Stimulated activated CD4-positive, alpha-beta T cell treated with anti-CD3 and anti-CD28 coated beads, Interleukin-4, amount 100 ng/mL, for 1 hour (primary cell): ENCODE data around the gene KRTAP10-10.
"Not testable (repeated sequence)": the region's sequence is repeated elsewhere in the genome, so short reads cannot be mapped to it uniquely, and the experiment has no call there.

Experiments used
- DNase-seq: peaks from one replicate; pipeline ENCODE4 v3.0.0-alpha.2; 2020

Gene KRTAP10-10, protein sequence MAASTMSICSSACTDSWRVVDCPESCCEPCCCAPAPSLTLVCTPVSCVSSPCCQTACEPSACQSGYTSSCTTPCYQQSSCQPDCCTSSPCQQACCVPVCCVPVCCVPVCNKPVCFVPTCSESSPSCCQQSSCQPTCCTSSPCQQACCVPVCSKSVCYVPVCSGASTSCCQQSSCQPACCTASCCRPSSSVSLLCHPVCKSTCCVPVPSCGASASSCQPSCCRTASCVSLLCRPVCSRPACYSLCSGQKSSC

DNA sequence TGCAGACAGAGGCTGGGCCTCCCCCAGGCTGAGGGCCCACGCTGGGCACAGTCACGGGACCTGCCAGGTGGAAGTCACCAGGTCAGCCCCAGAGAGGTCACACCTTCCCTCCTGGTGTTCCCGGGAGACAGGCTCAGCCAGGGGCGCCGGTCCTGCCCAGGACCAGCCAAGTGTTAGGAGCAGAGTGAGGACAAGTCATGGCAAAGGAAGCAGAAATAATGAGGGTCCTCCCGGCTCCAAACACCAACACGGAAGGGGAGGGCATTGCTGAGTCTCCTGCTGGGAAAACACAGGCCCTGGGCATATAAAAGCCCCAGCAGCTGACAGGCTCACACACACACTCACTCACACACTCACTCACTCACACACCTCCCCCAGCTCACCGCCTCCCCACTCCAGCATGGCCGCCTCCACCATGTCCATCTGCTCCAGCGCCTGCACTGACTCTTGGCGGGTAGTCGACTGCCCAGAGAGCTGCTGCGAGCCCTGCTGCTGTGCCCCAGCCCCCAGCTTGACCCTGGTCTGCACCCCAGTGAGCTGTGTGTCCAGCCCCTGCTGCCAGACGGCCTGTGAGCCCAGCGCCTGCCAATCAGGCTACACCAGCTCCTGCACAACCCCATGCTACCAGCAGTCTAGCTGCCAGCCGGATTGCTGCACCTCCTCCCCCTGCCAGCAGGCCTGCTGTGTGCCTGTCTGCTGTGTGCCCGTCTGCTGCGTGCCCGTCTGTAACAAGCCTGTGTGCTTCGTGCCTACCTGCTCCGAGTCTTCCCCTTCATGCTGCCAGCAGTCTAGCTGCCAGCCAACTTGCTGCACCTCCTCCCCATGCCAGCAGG lies at the start of gene KRTAP10-10:
Gene KRTAP10-10 (plus strand): TSS at position 339 of the 833 bp plus-strand sequence. CDS start 62 bp downstream, at position 401.
- DNase-seq = no peak

DNA sequence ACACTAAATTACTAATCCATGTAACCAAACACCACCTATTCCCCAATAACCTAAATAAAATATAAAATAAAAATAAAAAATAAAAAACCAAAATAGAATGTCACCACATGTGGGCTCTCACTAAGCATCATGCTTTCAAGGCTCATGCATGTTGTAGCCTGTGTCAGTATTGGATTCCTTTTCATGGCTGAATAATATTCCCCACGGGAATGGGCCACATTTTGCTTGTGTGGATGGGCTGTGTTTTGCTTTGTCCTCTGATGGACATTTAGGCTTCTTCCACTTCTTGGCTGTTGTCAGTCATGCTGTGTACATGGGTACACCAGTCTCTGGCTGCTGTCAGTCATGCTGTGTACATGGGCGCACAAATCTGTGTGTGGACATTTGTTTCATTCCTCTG lies 48.1 kb upstream of the KRTAP10-10 start:
- no peak for DNase-seq

DNA sequence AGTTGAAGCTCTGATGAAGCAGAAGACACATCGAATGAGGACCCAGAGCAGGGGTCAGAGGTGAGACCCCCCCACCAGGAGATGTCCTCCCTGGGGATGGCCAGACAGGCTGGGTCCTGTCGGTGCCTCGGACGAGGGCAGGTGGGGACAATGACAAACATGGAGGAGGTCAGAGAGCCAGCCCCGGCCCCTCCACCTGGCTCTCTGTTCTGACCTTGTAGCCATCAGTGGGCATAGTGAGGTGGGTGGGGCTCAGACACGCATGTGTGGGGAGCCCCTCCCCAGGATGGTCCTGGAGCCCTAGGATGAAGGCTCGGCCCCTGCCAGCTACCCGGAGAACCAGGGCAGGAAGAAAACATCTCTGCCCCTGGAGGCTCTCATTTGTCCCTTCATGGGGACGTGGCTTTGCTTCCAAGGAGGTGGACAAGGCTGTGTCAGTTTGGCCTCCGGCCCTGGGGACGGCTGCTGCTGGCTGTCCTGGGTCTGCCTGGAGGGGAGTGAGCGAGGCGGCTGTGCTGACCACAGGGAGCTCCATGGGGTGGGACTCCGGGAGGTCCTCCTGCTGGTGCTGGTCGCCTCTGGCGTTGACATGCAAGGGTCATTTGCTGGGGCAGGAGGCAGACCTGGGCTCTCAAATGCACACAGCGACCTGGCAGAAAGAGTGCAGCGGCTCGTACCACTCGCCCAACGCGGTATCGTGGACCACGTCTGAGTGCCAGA lies 47.4 kb upstream of the KRTAP10-10 start:
- DNase-seq = no peak

DNA sequence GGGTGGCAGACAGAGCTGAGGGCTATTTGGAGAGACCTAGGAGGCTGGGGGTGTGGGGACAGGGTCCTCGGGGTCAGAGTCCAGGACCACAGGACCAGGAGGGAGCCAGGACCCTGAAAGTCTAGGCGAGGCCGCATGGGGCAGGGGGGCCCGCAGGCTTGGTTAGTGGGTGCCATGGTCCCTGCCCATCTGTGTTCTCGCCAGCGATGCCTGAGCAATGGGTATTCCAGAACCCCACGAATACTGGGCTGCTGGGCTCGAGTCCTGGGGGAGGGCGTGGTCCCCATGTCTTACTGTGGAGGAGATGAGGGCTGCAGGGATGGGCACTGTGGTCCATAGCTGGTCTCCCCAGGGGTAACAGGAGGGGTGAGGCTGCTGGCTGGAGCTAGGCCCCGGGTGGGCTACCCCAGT lies 46.8 kb upstream of the KRTAP10-10 start:
- DNase-seq = no peak

DNA sequence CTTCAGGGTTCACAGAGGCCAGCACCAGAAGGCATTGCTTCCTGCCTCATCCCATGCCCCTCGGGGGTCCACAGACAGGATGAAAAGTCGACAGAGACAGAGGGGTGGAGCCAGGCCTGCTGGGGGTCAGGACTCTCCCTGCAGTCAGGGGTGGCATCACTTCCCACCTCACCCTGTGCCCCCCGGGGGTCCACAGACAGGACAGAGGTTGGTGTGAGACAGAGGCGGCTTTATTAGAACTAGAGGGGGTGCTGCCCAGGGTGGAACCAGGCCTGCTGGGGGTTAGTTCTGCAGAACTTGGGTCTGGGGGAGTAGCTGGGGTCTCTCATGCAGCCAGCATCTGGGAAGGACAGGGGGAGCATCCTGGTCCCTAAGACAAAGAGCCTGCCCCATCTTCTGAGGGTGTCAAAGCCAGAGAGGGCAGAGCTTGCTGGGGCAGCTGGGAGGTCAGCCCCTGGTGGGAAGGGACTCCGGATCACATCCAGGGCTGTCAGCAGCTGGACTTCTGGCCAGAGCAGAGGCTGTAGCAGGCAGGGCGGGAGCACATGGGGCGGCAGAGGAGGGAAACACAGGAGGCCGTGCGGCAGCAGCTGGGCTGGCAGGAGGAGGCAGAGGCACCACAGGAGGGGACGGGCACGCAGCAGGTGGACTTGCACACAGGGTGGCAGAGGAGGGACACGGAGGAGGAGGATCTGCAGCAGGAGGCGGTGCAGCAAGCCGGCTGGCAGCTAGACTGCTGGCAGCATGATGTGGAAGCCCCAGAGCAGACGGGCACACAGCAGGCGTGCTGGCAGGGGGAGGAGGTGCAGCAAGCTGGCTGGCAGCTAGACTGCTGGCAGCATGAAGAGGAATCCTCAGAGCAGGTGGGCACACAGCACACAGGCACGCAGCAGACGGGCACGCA lies 46.0 kb upstream of the KRTAP10-10 start:
- not testable (repeated sequence) for DNase-seq

DNA sequence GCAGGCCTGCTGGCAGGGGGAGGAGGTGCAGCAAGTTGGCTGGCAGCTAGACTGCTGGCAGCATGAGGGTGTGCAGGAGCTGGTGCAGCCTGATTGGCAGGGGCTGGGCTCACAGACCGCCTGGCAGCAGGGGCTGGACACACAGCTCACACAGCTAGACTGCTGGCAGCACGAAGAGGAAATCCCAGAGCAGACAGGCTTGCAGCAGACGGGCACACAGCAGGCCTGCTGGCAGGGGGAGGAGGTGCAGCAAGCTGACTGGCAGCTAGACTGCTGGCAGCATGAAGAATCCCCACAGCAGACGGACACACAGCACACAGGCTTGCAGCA lies 45.4 kb upstream of the KRTAP10-10 start:
- not testable (repeated sequence) for DNase-seq

DNA sequence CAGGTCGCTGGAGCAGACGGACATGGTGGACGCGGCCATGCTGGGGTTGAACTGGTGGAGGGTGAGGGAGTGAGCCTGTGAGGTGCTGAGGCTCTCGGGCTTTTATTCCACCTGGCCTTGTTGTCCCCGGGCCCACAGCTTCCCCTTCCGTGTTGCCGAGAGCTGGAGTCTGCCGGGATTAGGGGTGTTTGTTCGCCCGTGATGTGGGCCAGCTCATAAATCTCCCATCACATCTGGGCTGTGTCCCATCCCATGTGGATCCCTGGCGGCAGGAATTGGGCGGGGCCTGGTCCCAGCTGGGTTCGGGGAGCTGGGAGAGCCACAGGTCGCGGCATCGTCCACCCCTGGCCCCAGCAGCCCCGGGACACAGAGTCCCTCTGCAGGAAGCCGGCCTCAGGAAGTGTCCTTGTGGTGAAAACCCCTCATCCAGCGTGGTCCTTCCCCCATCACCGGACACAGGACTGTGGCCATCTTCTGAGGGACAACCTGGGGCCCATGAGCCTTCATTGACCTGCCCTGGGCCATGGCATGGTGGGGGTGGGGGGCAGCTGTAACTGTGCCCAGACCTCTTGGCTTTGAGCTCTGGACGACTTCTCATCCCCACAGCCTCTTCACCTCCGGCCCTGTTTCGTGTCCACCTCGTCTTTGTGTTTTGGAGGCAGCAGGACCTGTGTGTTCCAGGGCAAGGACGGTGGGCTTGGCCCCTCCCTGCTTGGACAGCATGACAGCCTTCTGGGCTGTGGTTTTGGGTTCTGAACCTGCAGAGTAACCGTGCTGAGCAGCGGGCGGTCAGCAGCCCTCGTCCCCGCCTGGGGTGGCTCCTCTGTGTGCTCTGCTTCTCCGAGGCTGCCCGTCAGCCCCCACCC lies 44.5 kb upstream of the KRTAP10-10 start, which contains the start of gene KRTAP10-6:
Gene KRTAP10-6 (minus strand): TSS at position 60 of the 866 bp plus-strand sequence. CDS start 21 bp downstream, at position 39.
- no peak for DNase-seq

DNA sequence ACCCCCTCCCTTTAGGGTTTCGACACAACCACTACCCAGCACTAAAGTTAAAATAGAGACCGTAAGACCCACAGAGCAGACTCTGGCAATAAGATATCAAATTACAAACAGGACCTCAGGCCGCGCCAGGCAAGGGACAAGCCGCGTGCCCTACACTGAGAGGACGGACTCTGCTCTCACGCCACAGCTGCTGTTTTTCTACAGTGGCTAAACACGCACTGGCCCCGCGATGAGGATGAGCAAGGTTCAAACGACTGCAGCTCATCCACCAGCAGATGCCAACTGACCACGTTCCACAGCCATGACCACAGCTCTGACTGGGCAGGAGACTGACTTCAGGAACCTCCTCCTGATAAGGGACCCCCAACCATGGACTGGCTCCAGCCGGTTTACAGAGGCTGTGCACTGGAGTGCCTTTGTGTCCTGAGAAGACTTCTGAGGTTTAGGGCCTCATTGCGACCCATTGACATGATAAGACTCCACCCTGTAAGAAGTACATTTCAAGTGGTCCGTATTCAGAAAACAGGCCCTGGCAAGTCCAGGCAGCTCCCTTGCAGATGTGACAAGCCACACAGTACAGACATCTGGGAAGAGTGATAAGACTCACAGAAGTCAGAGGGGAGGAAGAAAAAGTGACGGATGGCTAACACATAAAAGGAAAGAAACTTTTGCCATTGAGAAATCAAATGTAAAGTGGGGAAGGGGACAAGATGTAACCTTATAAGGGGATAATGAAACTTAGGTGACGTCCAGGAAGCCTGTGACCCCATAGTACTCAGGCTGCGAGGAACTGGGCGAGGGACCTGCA lies 43.4 kb upstream of the KRTAP10-10 start:
- DNase-seq = no peak

DNA sequence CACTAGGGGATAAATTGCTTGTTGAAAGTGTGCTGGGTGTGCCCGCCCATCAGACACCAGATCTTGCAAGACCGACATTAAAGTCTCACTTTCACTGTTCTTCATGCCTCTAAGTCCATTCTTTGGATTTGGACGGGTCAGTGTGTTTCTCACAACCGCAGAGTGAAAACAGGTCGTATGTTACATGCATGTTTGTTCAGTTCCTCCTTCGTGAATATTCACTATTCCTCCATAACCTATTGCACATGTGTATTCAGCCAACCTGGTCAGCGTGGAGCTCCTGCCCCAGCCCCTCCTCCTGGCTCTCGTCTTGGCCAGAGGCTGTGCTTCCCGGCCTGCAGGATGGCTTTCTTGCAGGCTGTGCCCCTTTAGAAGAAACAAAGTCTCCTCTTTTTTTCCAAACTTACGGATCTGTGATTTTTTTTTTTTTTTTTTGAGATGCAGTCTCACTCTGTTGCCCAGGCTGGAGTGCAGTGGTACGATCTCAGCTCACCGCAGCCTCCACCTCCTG lies 42.7 kb upstream of the KRTAP10-10 start:
- DNase-seq = no peak

DNA sequence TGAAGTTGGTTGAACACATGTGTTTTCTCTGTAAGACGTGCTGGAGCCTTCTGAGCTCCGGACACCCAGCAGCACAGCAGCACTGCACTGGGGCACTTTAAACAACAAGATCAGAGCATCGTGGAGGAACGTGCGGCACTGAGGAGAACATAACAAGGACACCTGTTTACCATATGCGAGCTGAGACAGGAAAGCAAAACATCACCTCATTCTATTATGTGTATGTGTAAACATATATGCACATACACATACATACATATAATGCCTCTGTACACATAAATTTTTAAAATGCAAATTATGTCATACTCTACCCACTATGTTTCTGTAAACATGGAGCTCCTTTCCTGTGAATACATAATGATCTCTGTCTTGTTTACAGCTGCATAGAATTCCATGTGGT lies 41.6 kb upstream of the KRTAP10-10 start:
- DNase-seq = no peak

DNA sequence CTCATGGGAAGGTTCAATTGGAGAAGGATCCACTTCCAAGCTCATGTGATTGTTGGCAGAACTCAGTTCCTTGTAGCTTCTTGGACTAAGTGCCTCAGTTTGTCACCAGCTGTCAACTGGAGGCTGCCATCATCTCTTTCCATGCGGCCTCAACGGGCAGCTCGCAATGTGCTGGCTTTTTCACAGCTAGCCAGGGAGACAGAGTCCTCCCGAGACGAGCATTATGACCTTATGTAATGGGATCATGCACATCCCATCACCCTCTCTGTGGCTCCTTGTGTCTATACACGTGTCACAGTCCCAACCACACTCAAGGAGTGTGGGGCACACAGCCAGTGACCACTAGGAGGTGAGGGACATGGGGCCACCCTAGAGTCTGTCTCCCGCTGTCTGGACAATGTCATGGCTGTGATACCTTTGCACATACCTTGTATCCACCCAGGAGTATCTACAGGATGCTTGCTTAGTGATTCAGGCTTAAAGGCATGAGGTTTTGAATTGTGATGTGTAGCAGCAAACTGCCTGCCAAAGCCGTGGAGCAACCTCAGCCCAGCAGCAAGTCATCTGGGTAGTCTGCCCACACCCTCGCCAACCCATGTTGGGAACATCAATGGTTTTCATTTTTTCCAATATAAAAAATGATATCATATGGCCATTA lies 41.0 kb upstream of the KRTAP10-10 start:
- no peak for DNase-seq

DNA sequence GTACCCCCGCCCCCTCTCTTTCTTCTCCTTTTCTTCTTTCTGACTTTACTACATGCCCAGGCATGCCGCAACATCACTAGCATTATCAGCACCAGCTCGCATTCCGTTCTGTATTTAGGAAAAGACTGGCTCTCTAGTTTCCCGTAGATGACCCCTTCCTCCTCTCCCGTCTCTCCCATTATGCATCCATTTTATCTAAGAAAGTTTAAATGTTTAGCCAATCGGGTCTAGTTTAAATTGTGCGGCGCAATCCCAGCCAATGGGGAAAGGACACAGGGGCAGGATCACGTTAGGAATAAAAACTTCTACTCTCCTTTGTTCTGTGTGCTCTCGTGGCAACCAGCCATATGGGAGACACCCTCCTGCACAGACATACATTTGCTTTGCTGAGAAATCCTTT lies 39.1 kb upstream of the KRTAP10-10 start:
- no peak for DNase-seq

DNA sequence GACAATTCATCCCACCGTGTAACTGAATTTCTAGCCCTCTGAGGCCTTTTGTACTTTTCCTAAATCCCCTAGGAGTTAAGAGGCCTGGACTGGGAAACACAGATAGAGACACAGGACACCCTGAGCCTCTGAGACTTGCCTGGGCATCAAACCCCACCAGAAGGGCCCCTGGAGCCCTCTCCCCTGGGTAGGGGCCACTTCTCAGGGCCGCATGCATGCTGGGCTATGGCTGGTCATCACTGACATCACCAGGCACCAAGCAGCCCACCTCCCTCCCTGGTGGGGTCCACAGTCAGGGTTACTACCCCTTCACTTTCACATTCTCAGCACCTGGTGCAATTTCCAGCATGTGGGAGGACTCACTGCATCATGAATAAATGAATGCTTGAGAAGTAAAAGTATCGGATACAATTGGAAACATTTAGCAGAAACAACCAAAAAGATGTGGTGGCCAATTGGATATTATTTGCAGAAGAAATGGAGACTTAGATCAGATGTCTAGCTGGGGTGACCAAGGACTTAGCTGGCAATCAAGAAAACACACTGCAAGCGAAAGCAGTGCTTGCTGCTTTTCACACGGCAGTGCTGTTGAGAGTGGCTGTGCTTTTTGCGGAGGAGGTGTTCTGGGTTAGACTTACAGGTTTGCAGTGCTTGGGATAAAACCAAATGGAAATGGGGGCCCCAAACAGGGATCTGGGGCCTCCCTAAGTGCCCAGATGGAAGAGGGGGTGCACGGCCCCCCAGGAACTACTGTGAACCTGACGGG lies 37.7 kb upstream of the KRTAP10-10 start:
- DNase-seq = no peak

DNA sequence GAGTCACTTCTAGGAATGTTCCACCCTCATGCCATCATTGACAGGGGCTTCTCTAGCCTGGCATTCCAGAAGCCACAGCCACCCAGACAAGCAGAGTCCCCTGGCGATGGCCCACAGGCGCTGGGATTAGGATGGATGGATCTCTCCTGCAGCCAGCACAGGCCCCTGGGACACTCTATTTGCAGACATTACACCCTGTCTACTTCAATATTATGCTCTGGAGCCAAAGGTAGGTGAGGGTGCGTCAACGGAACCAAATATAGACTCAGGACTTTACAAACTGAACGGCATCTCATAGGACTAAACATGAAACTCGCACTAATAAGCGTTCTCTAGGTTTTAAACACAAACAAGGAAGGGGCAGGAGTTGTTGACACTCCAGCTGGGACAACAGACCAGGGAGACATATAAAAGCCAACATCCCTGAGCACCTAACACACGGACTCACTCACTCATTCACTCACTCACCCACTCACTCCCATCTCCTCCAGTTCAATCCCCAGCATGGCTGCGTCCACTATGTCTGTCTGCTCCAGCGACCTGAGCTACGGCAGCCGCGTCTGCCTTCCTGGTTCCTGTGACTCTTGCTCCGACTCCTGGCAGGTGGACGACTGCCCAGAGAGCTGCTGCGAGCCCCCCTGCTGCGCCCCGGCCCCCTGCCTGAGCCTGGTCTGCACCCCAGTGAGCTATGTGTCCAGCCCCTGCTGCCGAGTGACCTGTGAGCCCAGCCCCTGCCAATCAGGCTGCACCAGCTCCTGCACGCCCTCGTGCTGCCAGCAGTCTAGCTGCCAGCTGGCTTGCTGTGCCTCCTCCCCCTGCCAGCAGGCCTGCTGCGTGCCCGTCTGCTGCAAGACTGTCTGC lies 36.8 kb upstream of the KRTAP10-10 start, which contains the start of gene KRTAP10-7:
Gene KRTAP10-7 (plus strand): TSS at position 480 of the 861 bp plus-strand sequence. CDS start 25 bp downstream, at position 505.
- DNase-seq = not testable (repeated sequence)

DNA sequence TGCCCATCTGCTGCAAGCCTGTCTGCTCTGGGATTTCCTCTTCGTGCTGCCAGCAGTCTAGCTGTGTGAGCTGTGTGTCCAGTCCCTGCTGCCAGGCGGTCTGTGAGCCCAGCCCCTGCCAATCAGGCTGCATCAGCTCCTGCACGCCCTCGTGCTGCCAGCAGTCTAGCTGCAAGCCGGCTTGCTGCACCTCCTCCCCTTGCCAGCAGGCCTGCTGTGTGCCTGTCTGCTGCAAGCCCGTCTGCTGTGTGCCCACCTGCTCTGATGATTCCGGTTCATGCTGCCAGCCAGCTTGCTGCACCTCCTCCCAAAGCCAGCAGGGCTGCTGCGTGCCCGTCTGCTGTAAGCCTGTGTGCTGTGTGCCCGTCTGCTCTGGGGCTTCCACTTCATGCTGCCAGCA lies 36.1 kb upstream of the KRTAP10-10 start:
- not testable (repeated sequence) for DNase-seq

DNA sequence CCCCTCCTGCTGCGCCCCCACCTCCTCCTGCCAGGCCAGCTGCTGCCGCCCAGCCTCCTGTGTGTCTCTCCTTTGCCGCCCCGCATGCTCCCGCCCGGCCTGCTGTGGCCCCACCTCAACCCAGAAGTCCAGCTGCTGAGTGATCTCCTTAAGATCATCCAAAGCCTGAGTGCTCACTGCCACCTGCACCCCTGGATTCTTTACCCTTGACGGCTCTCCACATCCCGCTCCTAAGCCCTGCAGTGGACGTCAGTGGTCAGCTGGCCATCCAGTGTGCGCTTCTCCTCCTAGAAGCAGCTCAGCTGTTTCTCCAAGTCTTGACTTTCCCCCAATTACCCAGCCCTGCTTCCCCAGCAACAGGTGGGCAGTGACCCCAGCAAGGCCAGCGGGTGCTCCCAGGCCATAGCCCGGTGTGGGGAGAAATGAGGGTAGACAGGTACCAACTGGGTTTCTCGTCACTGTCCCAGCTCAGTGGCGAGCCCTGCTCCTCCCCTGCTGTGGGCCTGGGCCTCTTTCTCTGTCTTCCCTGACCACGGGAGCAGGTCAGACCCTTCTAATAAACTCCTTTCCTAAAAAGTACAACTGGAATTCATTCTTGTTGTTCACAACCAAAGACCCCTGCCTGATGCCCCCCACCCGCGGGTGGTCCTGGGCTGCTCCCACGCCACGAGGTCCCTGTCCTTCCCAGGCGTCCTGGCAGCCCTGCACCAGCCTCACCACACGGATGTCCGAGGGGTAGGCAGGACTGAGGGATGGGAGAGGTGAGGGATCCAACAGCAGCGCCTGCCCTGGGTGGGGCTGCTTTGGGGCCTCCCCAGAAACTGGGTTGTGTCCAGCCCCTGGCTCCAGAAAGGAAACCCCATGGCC lies 35.3 kb upstream of the KRTAP10-10 start:
- DNase-seq = no peak

DNA sequence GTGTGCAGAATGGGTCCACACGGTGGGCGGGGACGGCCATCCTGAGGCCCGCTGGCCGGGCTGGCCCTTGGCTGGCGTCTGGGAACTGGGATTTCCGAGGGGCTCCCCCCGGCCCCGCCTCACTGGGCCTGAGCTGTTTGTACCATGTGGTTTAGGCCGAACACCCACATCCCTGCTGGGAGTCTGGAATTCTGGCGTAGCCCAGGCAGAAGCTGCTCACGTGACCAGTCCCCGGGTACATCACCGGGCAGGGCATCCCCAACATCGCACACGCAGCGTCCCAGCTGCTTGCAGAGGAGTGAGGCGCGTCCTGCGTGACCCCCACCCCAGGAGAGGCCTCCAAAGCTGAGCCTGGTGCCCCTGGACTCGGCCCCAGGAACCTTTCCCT lies 34.7 kb upstream of the KRTAP10-10 start:
- DNase-seq = no peak
